Tibial artery (tissue), 4 donors: ENCODE measurements around the gene CACNA1D.
"Not testable (repeated sequence)": the region's sequence is repeated elsewhere in the genome, so short reads cannot be mapped to it uniquely, and the experiment has no call there.

ENCODE experiments used
- DNase-seq, 2 donors: peaks; one replicate each; pipeline ENCODE4 v3.0.0-alpha.2; 2019
- H3K27ac ChIP-seq, 2 donors: fragments of 200-600 bp; sonication (generic) in 1 of 2; 1 replicate in 1 of 2; 2 replicates in 1 of 2; pipeline ENCODE4 v1.5.1; 2018 to 2019; ENCODE audit warnings: mild to moderate bottlenecking in 1 of 2
- H3K27me3 ChIP-seq, 2 donors: fragments of 200-600 bp; sonication (generic) in 1 of 2; one replicate each; pipeline versions ENCODE4 v1.5.1 to v1.6.0; 2016 to 2019
- H3K36me3 ChIP-seq, 3 donors: fragments of 200-600 bp; sonication (generic) in 2 of 3; one replicate each; pipeline ENCODE4 v1.5.1; 2016 to 2019; ENCODE audit warnings: mild to moderate bottlenecking in 2 of 3
- H3K4me1 ChIP-seq, 4 donors: fragments of 200-600 bp; sonication (generic) in 2 of 4; 1 replicate in 3 of 4; 2 replicates in 1 of 4; pipeline ENCODE4 v1.5.1; 2016 to 2019
- H3K4me3 ChIP-seq, 2 donors: fragments of 200-600 bp; sonication (generic) in 1 of 2; 1 replicate in 1 of 2; 2 replicates in 1 of 2; pipeline ENCODE4 v1.5.1; 2018 to 2019; ENCODE audit warnings: mild to moderate bottlenecking in 2 of 2
- H3K9me3 ChIP-seq, 3 donors: fragments of 200-600 bp; sonication (generic) in 1 of 3; one replicate each; pipeline ENCODE4 v1.5.1; 2016 to 2019
- CTCF ChIP-seq, 2 experiments: fragments of 200-600 bp in 1 of 2; fragments of 450-650 bp in 1 of 2; IDR thresholded peaks; one replicate each; pipeline ENCODE4 v1.5.1; 2017 to 2019; ENCODE audit warnings: antibody characterized with exemption in 2 of 2, mild to moderate bottlenecking in 1 of 2, moderate library complexity in 1 of 2
- intact Hi-C: fragments of 100-400 bp; cut with DNase I; formaldehyde crosslinking; loops from one replicate; pipeline ENCODE4 v1.15.0; 2023; ENCODE audit warnings: low total_unique reads

Gene CACNA1D

GRCh38 chr3:53570081-53570480 lies 75.7 kb downstream of the CACNA1D start:
- intact Hi-C loops: no loop called here
- no peak for DNase-seq
- TF ChIP-seq CTCF (IDR thresholded peaks at IDR 0.05): no peak
- H3K9me3 ChIP-seq: no peaks in the 10 kb centered on the region
- no peaks in the 10 kb centered on the region for H3K27me3 ChIP-seq
- no peaks in the 10 kb centered on the region for H3K36me3 ChIP-seq
- H3K4me3 ChIP-seq: no peak overlapping the region
- H3K27ac ChIP-seq: no peak overlapping the region
- H3K4me1 ChIP-seq: no peaks in the 10 kb centered on the region

GRCh38 chr3:53570709-53571108 lies 76.3 kb downstream of the CACNA1D start:
- no peaks in the 10 kb centered on the region for H3K36me3 ChIP-seq
- no peak for DNase-seq
- no peaks in the 10 kb centered on the region for H3K4me1 ChIP-seq
- no peaks in the 10 kb centered on the region for H3K27me3 ChIP-seq
- intact Hi-C loops: no loop called here
- H3K27ac ChIP-seq: no peak overlapping the region
- no peaks in the 10 kb centered on the region for H3K9me3 ChIP-seq
- no peak for TF ChIP-seq CTCF (IDR thresholded peaks at IDR 0.05)
- H3K4me3 ChIP-seq: no peak overlapping the region

- no peaks in the 10 kb centered on the region for H3K4me1 ChIP-seq
- H3K4me3 ChIP-seq: no peak overlapping the region
- H3K27me3 ChIP-seq: no peaks in the 10 kb centered on the region
- no peak for DNase-seq
- intact Hi-C loops: no loop called here
- H3K36me3 ChIP-seq: no peaks in the 10 kb centered on the region
- no peak overlapping the region for H3K27ac ChIP-seq
- no peak for TF ChIP-seq CTCF (IDR thresholded peaks at IDR 0.05)
- H3K9me3 ChIP-seq: no peaks in the 10 kb centered on the region
Observed at GRCh38 chr3:53571264-53571663, 76.9 kb downstream of the CACNA1D start.

GRCh38 chr3:53572184-53572583 lies 77.8 kb downstream of the CACNA1D start:
- H3K36me3 ChIP-seq, H3K4me1 ChIP-seq, H3K27ac ChIP-seq, H3K9me3 ChIP-seq, DNase-seq, H3K27me3 ChIP-seq, H3K4me3 ChIP-seq, intact Hi-C loops: not testable (repeated sequence)

- no peak overlapping the region for H3K27ac ChIP-seq
- no peaks in the 10 kb centered on the region for H3K36me3 ChIP-seq
- TF ChIP-seq CTCF (IDR thresholded peaks at IDR 0.05): no peak
- H3K9me3 ChIP-seq: no peaks in the 10 kb centered on the region
- DNase-seq: no peak
- H3K4me3 ChIP-seq: no peak overlapping the region
- no peaks in the 10 kb centered on the region for H3K27me3 ChIP-seq
- intact Hi-C loops: no loop called here
- no peaks in the 10 kb centered on the region for H3K4me1 ChIP-seq
Observed at GRCh38 chr3:53577506-53577905, 83.1 kb downstream of the CACNA1D start.

- Histone ChIP-seq H3K36me3 (no peaks in the 10 kb centered on the region), H3K27ac (no peak overlapping the region), H3K4me3 (no peak overlapping the region), H3K9me3 (no peaks in the 10 kb centered on the region), H3K27me3 (no peaks in the 10 kb centered on the region), H3K4me1 (no peaks in the 10 kb centered on the region)
- DNase-seq: no peak
- intact Hi-C loops: no loop called here
- no peak for TF ChIP-seq CTCF (IDR thresholded peaks at IDR 0.05)
Observed at GRCh38 chr3:53579636-53580035, 85.2 kb downstream of the CACNA1D start.
